Loucy (cell line): Measurements from ENCODE around the gene ZDHHC12.

ENCODE experiments used
- H2AFZ ChIP-seq: fragments of 200-600 bp; sonication (generic); 2 replicates; pipeline ENCODE4 v1.6.0; 2016; ENCODE audit warnings: antibody characterized with exemption, mild to moderate bottlenecking, low read length, moderate library complexity
- H3F3A ChIP-seq: fragments of 200-600 bp; 2 replicates; pipeline ENCODE4 v1.6.0; 2016; ENCODE audit warnings: antibody characterized with exemption, low read depth, mild to moderate bottlenecking
- H3K27me3 ChIP-seq: fragments of 200-600 bp; sonication (generic); 2 replicates; pipeline ENCODE4 v1.6.1; 2014; ENCODE audit warnings: low read length, mild to moderate bottlenecking; ENCODE audit not compliant: insufficient read depth, poor library complexity, severe bottlenecking
- H3K36me3 ChIP-seq: fragments of 200-600 bp; sonication (generic); 2 replicates; pipeline ENCODE4 v1.6.1; 2016; ENCODE audit warnings: low read length; ENCODE audit not compliant: insufficient read depth
- H3K4me1 ChIP-seq: fragments of 200-600 bp; sonication (generic); 2 replicates; pipeline ENCODE4 v1.5.1; 2014; ENCODE audit warnings: low read length, mild to moderate bottlenecking; ENCODE audit not compliant: insufficient read depth, poor library complexity, severe bottlenecking
- H3K4me2 ChIP-seq: fragments of 200-600 bp; sonication (generic); 2 replicates; pipeline ENCODE4 v1.6.0; 2014; ENCODE audit warnings: antibody characterized with exemption, low read length, low read depth, mild to moderate bottlenecking; ENCODE audit not compliant: poor library complexity, severe bottlenecking
- H3K4me3 ChIP-seq: fragments of 200-600 bp; sonication (generic); 2 replicates; pipeline ENCODE4 v1.5.1; 2014; ENCODE audit warnings: low read length, mild to moderate bottlenecking, mixed read lengths; ENCODE audit not compliant: poor library complexity, severe bottlenecking
- H3K79me2 ChIP-seq: fragments of 200-600 bp; sonication (generic); 2 replicates; pipeline ENCODE4 v1.6.1; 2014; ENCODE audit warnings: low read length; ENCODE audit not compliant: insufficient read depth
- H3K9ac ChIP-seq: fragments of 200-600 bp; sonication (generic); 2 replicates; pipeline ENCODE4 v1.6.0; 2014; ENCODE audit warnings: mild to moderate bottlenecking, low read depth, low read length, moderate library complexity; ENCODE audit not compliant: poor library complexity, severe bottlenecking
- H3K9me2 ChIP-seq: fragments of 200-600 bp; sonication (generic); replicated peaks from 2 replicates; pipeline ENCODE4 v1.6.1; 2016; ENCODE audit warnings: low read depth, low read length, mixed read lengths
- H3K9me3 ChIP-seq: fragments of 200-600 bp; sonication (generic); 2 replicates; pipeline ENCODE4 v1.6.1; 2014; ENCODE audit warnings: mild to moderate bottlenecking, antibody characterized with exemption, low read length, low read depth; ENCODE audit not compliant: insufficient read depth
- H4K20me1 ChIP-seq: fragments of 200-600 bp; sonication (generic); 2 replicates; pipeline ENCODE4 v1.6.0; 2014; ENCODE audit warnings: antibody characterized with exemption, low read length, mild to moderate bottlenecking; ENCODE audit not compliant: insufficient read depth, poor library complexity, severe bottlenecking
- CTCF ChIP-seq: fragments of 200-600 bp; sonication (generic); conservative IDR thresholded peaks from 2 replicates; pipeline ENCODE4 v1.5.1; 2014; ENCODE audit warnings: mild to moderate bottlenecking, antibody characterized with exemption, low read length
- EZH2phosphoT487 ChIP-seq: fragments of 200-600 bp; IDR thresholded peaks from 2 replicates; pipeline ENCODE4 v1.6.1; 2018; ENCODE audit warnings: antibody characterized with exemption, mild to moderate bottlenecking, moderate library complexity, borderline replicate concordance

Gene ZDHHC12

GRCh38 chr9:128735373-128735772 lies 11.4 kb upstream of the ZDHHC12 start:
- Histone ChIP-seq H3K27me3 (no peaks in the 10 kb centered on the region), H2AFZ (no peak overlapping the region), H3K4me2 (no peak overlapping the region), H3K79me2 (no peaks in the 10 kb centered on the region), H3K4me1 (no peaks in the 10 kb centered on the region), H3K9ac (no peak overlapping the region), H3K4me3 (no peak overlapping the region), H3K36me3 (no peaks in the 10 kb centered on the region), H3F3A (no peaks in the 10 kb centered on the region), H3K9me3 (no peaks in the 10 kb centered on the region), H3K9me2 (no peaks in the 10 kb centered on the region), H4K20me1 (no peaks in the 10 kb centered on the region)
- no peak for TF ChIP-seq EZH2phosphoT487
- no peak for TF ChIP-seq CTCF

- TF ChIP-seq CTCF, result peak; percentile 36
- TF ChIP-seq EZH2phosphoT487, result no peak
- no peak overlapping the region for H3K9ac ChIP-seq
- H3K9me2 ChIP-seq, result no peaks in the 10 kb centered on the region
- H3K4me3 ChIP-seq, result no peak overlapping the region
- no peaks in the 10 kb centered on the region for H3K27me3 ChIP-seq
- no peaks in the 10 kb centered on the region for H4K20me1 ChIP-seq
- no peaks in the 10 kb centered on the region for H3F3A ChIP-seq
- H3K79me2 ChIP-seq, result no peaks in the 10 kb centered on the region
- H3K4me1 ChIP-seq, result no peaks in the 10 kb centered on the region
- no peaks in the 10 kb centered on the region for H3K9me3 ChIP-seq
- no peaks in the 10 kb centered on the region for H3K36me3 ChIP-seq
- no peak overlapping the region for H2AFZ ChIP-seq
- H3K4me2 ChIP-seq, result no peak overlapping the region
These were observed 9.3 kb upstream of the ZDHHC12 start for GRCh38 chr9:128733256-128733655.

GRCh38 chr9:128732576-128732975 lies 8.6 kb upstream of the ZDHHC12 start:
- Histone ChIP-seq H2AFZ (no peak overlapping the region), H3K4me2 (no peak overlapping the region)
- TF ChIP-seq EZH2phosphoT487 (no peak), CTCF (no peak)

More at GRCh38 chr9:128732576-128732975, 8.6 kb upstream of the ZDHHC12 start:
- Histone ChIP-seq H3K9me2 (no peaks in the 10 kb centered on the region), H3K36me3 (no peaks in the 10 kb centered on the region), H4K20me1 (no peaks in the 10 kb centered on the region), H3K27me3 (no peaks in the 10 kb centered on the region), H3K79me2 (no peaks in the 10 kb centered on the region), H3F3A (no peaks in the 10 kb centered on the region), H3K9ac (no peak overlapping the region), H3K4me3 (no peak overlapping the region), H3K4me1 (no peaks in the 10 kb centered on the region), H3K9me3 (no peaks in the 10 kb centered on the region)
